Measurements from ENCODE around the gene NDUFS2.
A peak's percentile ranks its signal among the peaks of the same experiment; 100 is the strongest.

DNA sequence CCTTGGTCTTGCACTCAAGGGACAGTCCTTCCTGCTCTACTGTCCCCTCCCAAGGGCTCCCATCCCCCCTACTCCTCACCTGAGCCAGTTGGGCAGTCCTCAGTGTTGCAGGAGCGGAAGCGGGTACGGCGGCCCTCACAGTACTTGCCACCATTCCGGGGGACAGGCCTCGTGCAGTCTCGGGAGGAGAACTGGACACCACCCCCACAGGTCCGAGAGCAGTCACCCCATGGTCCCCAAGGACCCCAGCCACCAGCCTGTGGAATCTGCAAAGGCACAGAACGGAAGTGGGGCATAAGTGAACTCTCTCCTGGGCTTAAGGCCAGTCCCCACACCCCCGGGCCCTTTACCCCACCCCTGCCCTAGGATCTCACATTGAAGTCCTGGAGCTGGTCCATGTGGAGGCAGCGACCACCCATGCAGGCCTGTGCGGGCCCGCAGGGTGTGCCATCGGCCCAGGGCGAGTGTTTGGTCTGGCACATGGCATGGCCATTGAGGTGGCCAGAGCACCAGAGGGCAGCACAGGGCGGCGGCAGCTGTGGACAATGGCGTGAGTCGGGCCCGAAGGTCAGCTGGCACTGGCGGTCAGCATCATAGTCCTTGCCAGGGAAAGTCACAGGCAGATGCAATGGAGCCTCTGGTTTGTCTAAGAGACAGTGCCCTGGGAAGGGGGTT lies 8.5 kb upstream of the NDUFS2 start:
- no peak for TF ChIP-seq POLR2A (IDR thresholded peaks at IDR 0.05)
- TF ChIP-seq, protein P1, sequence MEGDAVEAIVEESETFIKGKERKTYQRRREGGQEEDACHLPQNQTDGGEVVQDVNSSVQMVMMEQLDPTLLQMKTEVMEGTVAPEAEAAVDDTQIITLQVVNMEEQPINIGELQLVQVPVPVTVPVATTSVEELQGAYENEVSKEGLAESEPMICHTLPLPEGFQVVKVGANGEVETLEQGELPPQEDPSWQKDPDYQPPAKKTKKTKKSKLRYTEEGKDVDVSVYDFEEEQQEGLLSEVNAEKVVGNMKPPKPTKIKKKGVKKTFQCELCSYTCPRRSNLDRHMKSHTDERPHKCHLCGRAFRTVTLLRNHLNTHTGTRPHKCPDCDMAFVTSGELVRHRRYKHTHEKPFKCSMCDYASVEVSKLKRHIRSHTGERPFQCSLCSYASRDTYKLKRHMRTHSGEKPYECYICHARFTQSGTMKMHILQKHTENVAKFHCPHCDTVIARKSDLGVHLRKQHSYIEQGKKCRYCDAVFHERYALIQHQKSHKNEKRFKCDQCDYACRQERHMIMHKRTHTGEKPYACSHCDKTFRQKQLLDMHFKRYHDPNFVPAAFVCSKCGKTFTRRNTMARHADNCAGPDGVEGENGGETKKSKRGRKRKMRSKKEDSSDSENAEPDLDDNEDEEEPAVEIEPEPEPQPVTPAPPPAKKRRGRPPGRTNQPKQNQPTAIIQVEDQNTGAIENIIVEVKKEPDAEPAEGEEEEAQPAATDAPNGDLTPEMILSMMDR (IDR thresholded peaks at IDR 0.05): peak in 1 of 3 experiments; percentile 22

Measured in testis (tissue), 2 donors.